Thyroid gland (tissue), 4 donors: ENCODE measurements around the gene CRTAC1.

Experiments used
- POLR2A ChIP-seq, 2 donors: fragments of 450-650 bp; IDR thresholded peaks; one replicate each; pipeline ENCODE4 v1.6.1; 2017; ENCODE audit warnings: antibody characterized with exemption in 2 of 2, mild to moderate bottlenecking in 2 of 2, moderate library complexity in 1 of 2
- TF ChIP-seq, protein P1 (sequence below), 6 experiments: fragments of 200-600 bp in 3 of 6; fragments of 450-650 bp in 3 of 6; sonication (generic) in 3 of 6; IDR thresholded peaks; one replicate each; pipeline ENCODE4 v1.5.1; 2016 to 2019; ENCODE audit warnings: antibody characterized with exemption in 6 of 6, mild to moderate bottlenecking in 2 of 6, inconsistent platforms in 1 of 6, moderate library complexity in 1 of 6

DNA sequence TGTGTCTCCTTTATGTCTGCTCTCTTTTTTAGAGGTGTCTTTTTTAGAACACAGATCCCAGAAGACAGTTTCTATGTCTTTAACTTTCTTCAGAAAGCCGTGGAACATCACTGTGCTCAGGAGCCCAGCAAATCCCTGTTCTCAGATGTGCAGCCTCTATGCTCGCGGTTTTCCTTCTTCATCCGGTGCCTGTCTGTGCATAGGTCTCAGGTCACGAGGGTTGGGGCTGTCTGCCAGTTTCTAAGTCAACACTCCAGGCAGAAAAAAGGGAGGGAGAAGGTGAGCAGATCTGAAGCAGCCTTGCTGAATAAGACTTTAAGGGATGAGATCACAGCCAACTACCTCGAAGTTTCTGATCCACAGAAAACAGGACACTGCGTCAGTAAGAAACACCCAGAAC is 68.5 kb downstream of the CRTAC1 start:
- TF ChIP-seq, protein P1, sequence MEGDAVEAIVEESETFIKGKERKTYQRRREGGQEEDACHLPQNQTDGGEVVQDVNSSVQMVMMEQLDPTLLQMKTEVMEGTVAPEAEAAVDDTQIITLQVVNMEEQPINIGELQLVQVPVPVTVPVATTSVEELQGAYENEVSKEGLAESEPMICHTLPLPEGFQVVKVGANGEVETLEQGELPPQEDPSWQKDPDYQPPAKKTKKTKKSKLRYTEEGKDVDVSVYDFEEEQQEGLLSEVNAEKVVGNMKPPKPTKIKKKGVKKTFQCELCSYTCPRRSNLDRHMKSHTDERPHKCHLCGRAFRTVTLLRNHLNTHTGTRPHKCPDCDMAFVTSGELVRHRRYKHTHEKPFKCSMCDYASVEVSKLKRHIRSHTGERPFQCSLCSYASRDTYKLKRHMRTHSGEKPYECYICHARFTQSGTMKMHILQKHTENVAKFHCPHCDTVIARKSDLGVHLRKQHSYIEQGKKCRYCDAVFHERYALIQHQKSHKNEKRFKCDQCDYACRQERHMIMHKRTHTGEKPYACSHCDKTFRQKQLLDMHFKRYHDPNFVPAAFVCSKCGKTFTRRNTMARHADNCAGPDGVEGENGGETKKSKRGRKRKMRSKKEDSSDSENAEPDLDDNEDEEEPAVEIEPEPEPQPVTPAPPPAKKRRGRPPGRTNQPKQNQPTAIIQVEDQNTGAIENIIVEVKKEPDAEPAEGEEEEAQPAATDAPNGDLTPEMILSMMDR (IDR thresholded peaks at IDR 0.05): no peak
- no peak for TF ChIP-seq POLR2A (IDR thresholded peaks at IDR 0.05)
